NB4 (cell line): ENCODE measurements around the gene OR10K1.

Source experiments
- CTCF ChIP-seq: IDR thresholded peaks from one replicate; pipeline ENCODE4 v1.5.1; 2012; ENCODE audit warnings: low read depth, low read length
- POLR2A ChIP-seq: IDR thresholded peaks from 2 replicates; pipeline ENCODE4 v1.6.1; 2011; ENCODE audit warnings: mild to moderate bottlenecking; ENCODE audit not compliant: insufficient read length; ENCODE audit errors: extremely low read depth

- TF ChIP-seq CTCF (no peak), POLR2A (no peak)
Observed at GRCh38 chr1:158471920-158472319, 10.3 kb downstream of the OR10K1 start, which contains the start of gene OR10R2.
